T-helper 9 cell (primary cell): ENCODE data around the gene GOLGA6A.
"Not testable (repeated sequence)": the region's sequence is repeated elsewhere in the genome, so short reads cannot be mapped to it uniquely, and the experiment has no call there.

ENCODE experiments used
- DNase-seq: peaks from one replicate; pipeline ENCODE4 v3.0.0-alpha.2; 2020

The GOLGA6A gene

GRCh38 chr15:74052271-74053260 is 29.8 kb downstream of the GOLGA6A start:
- not testable (repeated sequence) for DNase-seq

GRCh38 chr15:74050556-74051234 is 31.7 kb downstream of the GOLGA6A start:
- DNase-seq, result no peak

DNA sequence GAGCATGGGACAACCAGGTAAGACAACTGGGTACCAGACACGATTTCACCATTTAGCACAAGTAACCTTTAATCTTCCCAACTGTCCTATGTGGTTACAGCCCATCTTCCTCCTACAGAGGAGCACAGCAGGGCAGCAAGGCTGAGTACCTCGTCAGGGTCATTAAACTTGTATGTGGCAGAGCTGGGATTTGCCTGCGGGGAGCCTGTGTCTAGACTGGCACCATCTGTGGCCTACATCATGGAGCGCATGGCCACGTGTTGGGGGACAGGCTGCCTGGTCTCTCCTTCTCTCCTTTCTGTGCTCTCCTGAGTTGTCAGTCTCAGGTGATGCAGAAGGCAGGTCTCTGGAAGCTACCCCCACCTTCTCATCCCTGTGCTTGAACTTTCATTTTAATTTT is 32.2 kb downstream of the GOLGA6A start:
- DNase-seq, result no peak

DNA sequence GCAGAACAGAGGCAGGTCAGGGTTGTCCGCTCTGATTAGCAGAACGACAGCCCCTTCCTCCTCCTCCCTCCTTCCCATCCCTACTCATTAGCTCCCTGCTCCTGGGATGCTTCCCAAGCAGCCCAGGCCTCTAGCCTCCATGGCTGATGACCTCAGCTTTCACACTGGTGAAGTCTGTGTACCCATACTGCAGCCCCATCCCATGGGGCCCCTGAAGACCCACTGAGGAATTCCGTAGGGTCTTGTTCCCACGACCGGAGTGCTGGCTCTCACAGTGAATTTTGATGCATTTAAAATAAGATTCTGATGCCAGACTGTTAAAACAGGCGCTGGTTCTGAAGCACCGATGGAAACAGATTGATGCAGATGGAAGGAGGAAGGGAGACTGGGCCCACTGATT is 36.1 kb downstream of the GOLGA6A start:
- DNase-seq, result no peak

GRCh38 chr15:74045636-74046274 is 36.6 kb downstream of the GOLGA6A start:
- DNase-seq, result no peak

- no peak for DNase-seq
Measured at GRCh38 chr15:74045184-74045583, 37.2 kb downstream of the GOLGA6A start.

DNA sequence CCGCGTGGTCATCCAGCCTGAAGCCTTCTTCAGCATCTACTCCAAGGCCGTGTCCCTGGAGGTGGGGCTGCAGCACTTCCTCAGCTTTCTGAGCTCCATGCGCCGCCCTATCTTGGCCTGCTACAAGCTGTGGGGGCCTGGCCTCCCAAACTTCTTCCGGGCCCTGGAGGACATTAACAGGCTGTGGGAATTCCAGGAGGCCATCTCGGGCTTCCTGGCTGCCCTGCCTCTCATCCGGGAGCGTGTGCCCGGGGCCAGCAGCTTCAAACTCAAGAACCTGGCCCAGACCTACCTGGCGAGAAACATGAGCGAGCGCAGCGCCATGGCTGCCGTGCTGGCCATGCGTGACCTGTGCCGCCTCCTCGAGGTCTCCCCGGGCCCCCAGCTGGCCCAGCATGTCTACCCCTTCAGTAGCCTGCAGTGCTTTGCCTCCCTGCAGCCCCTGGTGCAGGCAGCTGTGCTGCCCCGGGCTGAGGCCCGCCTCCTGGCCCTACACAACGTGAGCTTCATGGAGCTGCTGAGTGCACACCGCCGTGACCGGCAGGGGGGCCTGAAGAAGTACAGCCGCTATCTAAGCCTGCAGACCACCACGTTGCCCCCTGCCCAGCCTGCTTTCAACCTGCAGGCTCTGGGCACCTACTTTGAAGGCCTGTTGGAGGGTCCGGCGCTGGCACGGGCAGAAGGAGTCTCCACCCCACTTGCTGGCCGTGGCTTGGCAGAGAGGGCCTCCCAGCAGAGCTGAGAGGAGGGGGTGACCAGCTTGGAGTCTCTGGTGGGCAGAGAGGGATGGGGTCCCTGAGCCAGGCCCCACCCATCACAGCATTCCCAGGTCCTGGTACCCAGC is 37.9 kb downstream of the GOLGA6A start:
- no peak for DNase-seq

DNA sequence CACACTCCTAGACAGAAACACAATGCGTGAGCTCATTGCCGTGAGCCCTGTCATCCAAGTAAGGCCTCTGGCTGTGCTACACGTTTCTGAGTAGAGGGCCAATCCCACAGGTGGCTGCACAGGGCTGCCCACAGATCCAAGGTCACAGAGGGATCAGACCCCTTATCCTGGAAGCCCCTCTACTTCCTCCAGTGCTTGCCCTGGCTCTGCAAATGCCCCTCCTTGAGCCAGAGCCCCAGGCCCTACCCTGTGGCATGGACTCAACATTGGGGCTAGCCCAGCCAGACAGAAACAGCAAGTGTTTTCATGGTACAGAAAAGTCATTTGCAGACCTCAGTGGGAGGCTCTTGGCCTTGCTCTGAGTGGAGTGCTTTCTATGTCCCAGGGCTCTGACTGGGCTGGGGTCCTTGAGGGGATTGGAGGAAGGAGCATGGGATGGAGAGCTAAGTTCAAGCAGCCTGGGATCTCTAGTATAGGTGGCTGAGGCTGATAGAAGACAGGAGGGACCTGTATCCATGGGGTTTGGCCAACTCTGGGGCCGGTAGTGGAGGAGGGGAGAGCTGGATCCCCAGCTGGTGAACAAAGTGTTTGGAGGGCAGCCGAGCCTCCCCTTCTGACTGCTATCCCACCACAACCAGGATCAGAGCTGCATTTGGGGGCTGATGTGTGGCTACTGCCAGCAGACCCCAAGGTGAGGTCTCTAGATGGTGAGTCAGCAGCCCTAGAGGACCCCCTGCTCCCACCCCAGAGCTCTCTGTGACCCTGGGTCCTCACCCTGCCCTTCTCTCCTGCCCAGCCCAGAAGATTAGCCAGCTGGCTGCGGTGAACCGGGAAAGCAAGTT is 38.7 kb downstream of the GOLGA6A start:
- DNase-seq, result no peak

DNA sequence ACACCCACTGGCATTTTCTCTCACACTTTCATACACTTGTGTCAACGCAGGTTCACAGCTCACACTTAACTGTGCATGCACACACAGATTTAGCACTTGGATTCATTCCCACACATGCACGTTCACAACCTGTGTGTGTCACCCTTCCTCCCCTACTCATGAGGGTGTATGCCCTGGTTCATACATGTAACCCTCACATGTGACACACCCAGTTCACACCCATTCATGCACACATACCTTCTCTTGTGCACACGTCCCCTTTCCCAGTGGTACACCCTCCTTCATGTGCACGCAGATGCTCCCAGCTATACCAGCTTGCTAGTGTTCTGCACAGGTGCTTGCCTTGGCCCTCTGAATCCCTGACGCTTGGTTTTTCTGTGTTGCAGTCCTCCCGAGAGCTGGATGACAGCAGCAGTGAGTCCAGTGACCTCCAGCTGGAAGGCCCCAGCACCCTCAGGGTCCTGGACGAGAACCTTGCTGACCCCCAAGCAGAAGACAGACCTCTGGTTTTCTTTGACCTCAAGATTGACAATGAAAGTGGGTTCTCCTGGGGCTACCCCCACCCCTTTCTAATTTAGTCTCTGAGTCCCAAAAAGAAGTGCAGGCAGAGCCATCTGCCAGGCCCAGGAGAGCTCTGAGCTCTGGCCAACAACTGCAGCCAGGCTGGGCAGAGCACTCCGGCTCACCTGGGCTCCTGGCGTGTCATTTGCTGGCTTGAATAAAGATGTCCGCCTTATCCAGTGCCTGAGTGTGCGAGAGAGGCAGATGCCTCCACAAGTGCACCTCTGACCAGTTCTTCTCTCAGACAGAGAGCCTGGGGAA is 39.5 kb downstream of the GOLGA6A start:
- no peak for DNase-seq

DNA sequence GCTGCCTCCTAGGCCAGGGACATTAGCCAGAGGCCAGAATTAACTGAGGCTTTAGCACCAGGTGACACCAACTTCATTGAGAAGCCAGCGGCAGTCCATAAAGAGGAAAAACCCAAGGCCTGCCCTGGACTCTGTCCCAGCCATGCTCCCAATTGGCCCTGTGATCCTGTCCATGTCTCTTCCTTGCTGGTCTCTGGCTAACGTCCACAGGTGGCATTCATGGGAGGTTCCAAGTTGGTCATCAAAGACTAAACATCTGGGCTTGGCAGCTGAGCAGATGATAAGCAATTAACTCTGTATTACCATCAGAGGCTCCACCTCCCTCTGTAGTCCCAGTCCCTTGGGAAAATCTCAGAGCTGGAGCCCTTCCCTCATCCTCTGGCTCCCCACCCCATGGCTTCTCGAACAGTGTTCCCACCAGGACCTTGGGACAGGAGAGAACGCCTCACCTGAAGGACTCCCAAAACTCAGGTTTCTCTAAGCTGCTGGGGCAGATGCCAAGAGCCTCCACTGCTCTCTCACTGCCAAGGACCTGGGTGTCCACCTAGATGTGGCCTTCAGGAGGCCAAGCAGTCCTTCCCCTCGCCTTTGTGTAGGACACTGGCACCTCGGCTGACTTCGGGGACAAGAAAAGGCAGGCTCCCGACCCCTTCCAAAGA is 40.4 kb downstream of the GOLGA6A start:
- no peak for DNase-seq

DNA sequence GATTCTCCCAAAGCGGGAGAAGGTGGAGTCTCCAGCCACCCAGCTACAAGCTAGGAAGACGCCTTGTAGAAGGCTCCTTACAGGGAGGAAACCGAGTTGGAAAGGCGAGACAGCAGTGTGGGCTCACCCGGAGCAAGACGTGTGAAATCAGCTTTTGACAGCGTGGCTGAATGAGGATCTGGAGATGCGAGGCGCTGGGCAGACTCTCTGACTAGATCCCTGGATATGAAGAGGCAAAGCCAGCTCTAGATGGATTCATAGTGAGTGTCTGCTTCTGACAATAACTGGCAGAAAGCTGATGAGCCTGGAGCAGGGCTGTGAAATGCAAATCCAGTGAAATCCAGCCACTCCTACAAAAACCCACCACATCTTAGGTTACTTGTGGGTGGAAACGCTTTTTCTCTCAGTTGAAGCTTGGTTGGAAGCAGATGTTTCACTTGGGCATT is 41.0 kb downstream of the GOLGA6A start:
- DNase-seq, result no peak

- DNase-seq, result no peak
Measured at GRCh38 chr15:74040109-74040850, 42.1 kb downstream of the GOLGA6A start.

DNA sequence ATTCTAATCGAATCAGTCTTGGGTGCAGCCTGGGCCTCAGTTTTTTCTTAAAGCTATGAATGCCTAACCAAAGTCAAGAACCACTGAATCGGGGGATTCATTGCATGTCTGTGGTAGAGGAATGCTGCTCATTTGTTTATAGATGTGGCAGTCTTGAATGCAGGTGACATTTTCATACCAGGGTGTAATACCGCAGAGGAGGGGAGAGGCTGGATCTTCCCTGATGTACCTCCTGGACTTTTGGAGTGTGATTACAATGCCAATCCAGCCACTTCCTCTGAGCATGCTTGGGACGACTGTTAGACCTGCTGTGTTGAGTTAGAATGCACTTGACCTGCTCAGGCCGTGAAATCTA is 42.7 kb downstream of the GOLGA6A start:
- DNase-seq, result no peak

- DNase-seq, result no peak
Measured at GRCh38 chr15:74038707-74039655, 43.4 kb downstream of the GOLGA6A start.

- no peak for DNase-seq
Measured at GRCh38 chr15:74037171-74038117, 44.9 kb downstream of the GOLGA6A start.

DNA sequence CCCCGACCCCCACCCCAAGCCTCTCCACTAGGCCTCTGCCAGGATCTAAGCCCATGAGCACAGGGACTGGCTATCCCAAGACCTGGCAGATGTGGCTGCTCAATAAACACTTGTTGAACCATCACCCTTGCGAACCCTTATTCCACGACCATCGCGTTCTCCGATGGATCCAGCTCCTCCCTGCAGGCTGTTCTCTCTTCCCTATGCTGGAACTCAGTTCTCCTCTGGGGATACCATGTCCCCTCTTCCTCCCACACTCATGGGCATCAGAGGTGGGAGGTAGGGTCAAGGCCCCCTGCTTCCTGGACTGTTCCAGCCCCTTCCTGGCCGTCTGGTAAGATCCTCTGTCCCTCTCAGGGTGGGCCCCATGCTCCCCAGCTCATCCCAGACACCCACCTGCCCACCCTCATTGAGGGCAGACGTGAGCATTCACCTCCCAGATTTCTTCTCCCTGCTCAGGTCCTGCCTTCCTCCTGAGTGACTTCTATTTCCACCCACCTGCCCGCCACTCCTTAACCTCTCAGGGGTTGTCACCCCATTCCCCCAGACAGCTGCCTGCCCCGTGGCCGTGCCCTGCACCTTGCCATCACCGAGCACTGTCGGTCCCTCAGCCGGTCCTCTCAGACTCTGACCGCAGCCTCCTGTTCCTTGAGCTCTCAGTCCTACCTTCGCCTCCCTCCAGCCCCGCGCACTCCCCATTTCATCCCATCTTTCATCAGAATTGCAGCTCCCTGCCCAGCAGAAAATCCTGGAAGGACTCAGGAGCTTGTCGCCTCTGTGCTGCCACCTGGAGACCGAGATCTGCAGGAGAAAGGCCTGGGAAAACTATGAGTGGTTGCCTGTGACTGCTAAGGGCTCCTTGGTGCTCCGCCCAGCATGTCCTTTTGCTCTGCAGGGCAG is 45.8 kb downstream of the GOLGA6A start:
- DNase-seq, result no peak
